Ishikawa (cell line): Measurements from ENCODE around the gene MACROD2.

Source experiments
- CEBPB ChIP-seq: IDR thresholded peaks from 2 replicates; pipeline ENCODE4 v1.6.1; 2012
- CREB1 ChIP-seq: IDR thresholded peaks from 2 replicates; pipeline ENCODE4 v1.6.1; 2012; ENCODE audit warnings: low read depth
- EGR1 ChIP-seq: IDR thresholded peaks from 2 replicates; pipeline ENCODE4 v1.6.1; 2012
- EP300 ChIP-seq: IDR thresholded peaks from 2 replicates; pipeline ENCODE4 v1.6.1; 2012; ENCODE audit warnings: borderline replicate concordance
- FOXM1 ChIP-seq: IDR thresholded peaks from 2 replicates; pipeline ENCODE4 v1.6.1; 2012; ENCODE audit warnings: low read depth, borderline replicate concordance
- MAX ChIP-seq: IDR thresholded peaks from 2 replicates; pipeline ENCODE4 v1.6.1; 2012
- RAD21 ChIP-seq: IDR thresholded peaks from 2 replicates; pipeline ENCODE4 v1.6.1; 2012; ENCODE audit warnings: low read depth
- REST ChIP-seq: IDR thresholded peaks from 2 replicates; pipeline ENCODE4 v1.6.1; 2012; ENCODE audit warnings: low read depth, mild to moderate bottlenecking
- TAF1 ChIP-seq: IDR thresholded peaks from 2 replicates; pipeline ENCODE4 v1.6.1; 2012; ENCODE audit warnings: low read depth, mild to moderate bottlenecking
- TCF12 ChIP-seq: IDR thresholded peaks from 2 replicates; pipeline ENCODE4 v1.6.1; 2012; ENCODE audit warnings: low read depth
- TEAD4 ChIP-seq: IDR thresholded peaks from 2 replicates; pipeline ENCODE4 v1.6.1; 2012
- USF1 ChIP-seq: IDR thresholded peaks from 2 replicates; pipeline ENCODE4 v1.6.1; 2012
- YY1 ChIP-seq: IDR thresholded peaks from 2 replicates; pipeline ENCODE4 v1.6.1; 2012; ENCODE audit warnings: low read depth
- ZBTB7A ChIP-seq: IDR thresholded peaks from 2 replicates; pipeline ENCODE4 v1.6.1; 2012; ENCODE audit warnings: low read depth

- TF ChIP-seq REST (no peak), TCF12 (no peak), CEBPB (no peak), EP300 (no peak), RAD21 (no peak), CREB1 (no peak), MAX (no peak), TAF1 (no peak), FOXM1 (no peak), YY1 (no peak), EGR1 (no peak), TEAD4 (no peak), USF1 (no peak), ZBTB7A (no peak)
Observed at GRCh38 chr20:15447549-15447948, 1452.2 kb downstream of the MACROD2 start.
